PC-3 (cell line): ENCODE measurements around the gene HAP1. TPM values are rescaled to one million over a fixed set of nuclear protein-coding genes. Genes with fewer than 3 reads are reported as not detected.
A peak's percentile ranks its signal among the peaks of the same experiment; 100 is the strongest.

Experiments used
- ATAC-seq: fragments of 200-7000 bp; cut with Tn5 transposase; 2 replicates; pipeline ENCODE4 v1.9.1; 2020; ENCODE audit warnings: mild to moderate bottlenecking, moderate library complexity
- BruUV-seq: library from RNA; stranded (reverse); fragments of 400-500 nt; replicated peaks from 2 replicates; lab custom pipeline; 2021; lab: Mats Ljungman, UMichigan
- CTCF ChIA-PET: fragments of 300-600 bp; sonication (Branson Sonifier 250); formaldehyde crosslinking; loops from one replicate; lab custom pipeline; 2022; ENCODE audit warnings: antibody characterized with exemption; lab: Charles Lee
- POLR2A ChIA-PET: fragments of 300-600 bp; sonication (Branson Sonifier 250); formaldehyde crosslinking; loops from one replicate; lab custom pipeline; 2022; ENCODE audit warnings: antibody characterized with exemption; ENCODE audit not compliant: unreplicated experiment; lab: Charles Lee
- DNase-seq: peaks from one replicate; pipeline ENCODE4 v3.0.0-alpha.2; 2015
- H2AFZ ChIP-seq: fragments of 300-600 bp; sonication (generic); 2 replicates; pipeline ENCODE4 v1.6.0; 2016; ENCODE audit warnings: antibody characterized with exemption, low read length
- H3F3A ChIP-seq: fragments of 300-600 bp; sonication (generic); one replicate; pipeline ENCODE4 v1.6.0; 2017; ENCODE audit warnings: antibody characterized with exemption, low read length, control low read depth, mild to moderate bottlenecking; ENCODE audit not compliant: unreplicated experiment
- H3K27ac ChIP-seq: fragments of 300-600 bp; sonication (generic); 2 replicates; pipeline ENCODE4 v1.5.1; 2016; ENCODE audit warnings: mild to moderate bottlenecking, low read length
- H3K27me3 ChIP-seq: fragments of 300-600 bp; sonication (generic); 2 replicates; pipeline ENCODE4 v1.6.1; 2016; ENCODE audit warnings: low read length, mixed read lengths
- H3K36me3 ChIP-seq: fragments of 300-600 bp; sonication (generic); 2 replicates; pipeline ENCODE4 v1.6.1; 2016; ENCODE audit warnings: low read depth, mixed run types, low read length, mixed read lengths
- H3K4me1 ChIP-seq: fragments of 300-600 bp; sonication (generic); 2 replicates; pipeline ENCODE4 v1.5.1; 2016; ENCODE audit warnings: low read length; ENCODE audit not compliant: insufficient read depth
- H3K4me2 ChIP-seq: fragments of 300-600 bp; sonication (generic); 2 replicates; pipeline ENCODE4 v1.6.0; 2016; ENCODE audit warnings: low read length
- H3K4me3 ChIP-seq: fragments of 300-600 bp; sonication (generic); 2 replicates; pipeline ENCODE4 v1.5.1; 2016; ENCODE audit warnings: mild to moderate bottlenecking, low read length, mixed read lengths
- H3K79me2 ChIP-seq: fragments of 300-600 bp; sonication (generic); 2 replicates; pipeline ENCODE4 v1.6.1; 2017; ENCODE audit warnings: low read length, mixed read lengths
- H3K9ac ChIP-seq: fragments of 300-600 bp; sonication (generic); 2 replicates; pipeline ENCODE4 v1.6.0; 2016; ENCODE audit warnings: mild to moderate bottlenecking, low read length
- H3K9me2 ChIP-seq: fragments of 300-600 bp; sonication (generic); replicated peaks from 2 replicates; pipeline ENCODE4 v1.6.1; 2016; ENCODE audit warnings: mixed run types, low read length, mixed read lengths
- H3K9me3 ChIP-seq: fragments of 300-600 bp; sonication (generic); 2 replicates; pipeline ENCODE4 v1.6.1; 2016; ENCODE audit warnings: low read length, mixed read lengths
- H4K20me1 ChIP-seq: fragments of 300-600 bp; sonication (generic); 2 replicates; pipeline ENCODE4 v1.6.1; 2016; ENCODE audit warnings: low read length, mixed read lengths
- CTCF ChIP-seq: fragments of 300-600 bp; sonication (generic); conservative IDR thresholded peaks from 2 replicates; pipeline ENCODE4 v1.5.1; 2017; ENCODE audit warnings: antibody characterized with exemption, low read depth, mild to moderate bottlenecking, low read length
- EZH2 ChIP-seq: fragments of 300-600 bp; sonication (generic); IDR thresholded peaks from one replicate; pipeline ENCODE4 v1.6.1; 2017; ENCODE audit warnings: antibody characterized with exemption, mild to moderate bottlenecking, low read length; ENCODE audit not compliant: unreplicated experiment
- EZH2phosphoT487 ChIP-seq: fragments of 300-600 bp; sonication (generic); IDR thresholded peaks from 2 replicates; pipeline ENCODE4 v1.6.1; 2018; ENCODE audit warnings: mild to moderate bottlenecking, antibody characterized with exemption, low read length, borderline replicate concordance
- intact Hi-C: fragments of 100-400 bp; cut with micrococcal nuclease; formaldehyde crosslinking; loops from 2 replicates; pipeline ENCODE4 v1.9.0; 2023
- total RNA-seq: library from RNA; depleted of rRNA; stranded (reverse); fragments of >200 nt; gene quantifications from 2 replicates; pipeline ENCODE4 v1.2.3, GENCODE V29; 2014

HAP1 gene
- total RNA-seq, 1 experiment from 2014 or later: 1.2 TPM

- ChIA-PET CTCF (no interaction called here), POLR2A (no interaction called here)
- Histone ChIP-seq H3K27ac (no peak overlapping the region), H3K4me3 (no peak overlapping the region), H3F3A (peaks cover 10% of the 10 kb centered on the region), H3K4me2 (no peak overlapping the region), H2AFZ (no peak overlapping the region), H3K36me3 (peaks cover 5% of the 10 kb centered on the region; the same call in 1 of the 2 replicates), H3K79me2 (no peaks in the 10 kb centered on the region), H3K9me2 (no peaks in the 10 kb centered on the region), H4K20me1 (peaks cover 1% of the 10 kb centered on the region), H3K9me3 (no peaks in the 10 kb centered on the region), H3K9ac (no peak overlapping the region), H3K27me3 (no peaks in the 10 kb centered on the region), H3K4me1 (no peaks in the 10 kb centered on the region)
- DNase-seq: no peak
- BruUV-seq: no TSS peak
- no peak for ATAC-seq
- intact Hi-C loops: no loop called here
- TF ChIP-seq CTCF (no peak), EZH2phosphoT487 (no peak), EZH2 (no peak)
These were observed 37.1 kb downstream of the HAP1 start for GRCh38 chr17:41697122-41697962.

GRCh38 chr17:41695954-41696757, 38.3 kb downstream of the HAP1 start:
- H3K9ac ChIP-seq: no peak overlapping the region
- CTCF ChIA-PET: interaction anchor here (0.5 to 1.2 kb wide), 5 partner anchors 12 to 33 kb away, joined by 3 to 4 read pairs (median 4); no protein-coding TSS in a partner anchor
- BruUV-seq: no TSS peak
- ATAC-seq: peak; percentile 57
- intact Hi-C loops: no loop called here
- TF ChIP-seq EZH2 (no peak), CTCF (peak; percentile 79)
- POLR2A ChIA-PET: no interaction called here
- no peaks in the 10 kb centered on the region for H3K9me3 ChIP-seq
- no peak overlapping the region for H3K4me2 ChIP-seq
- peaks cover 19% of the 10 kb centered on the region for H3F3A ChIP-seq
- H3K4me1 ChIP-seq: no peaks in the 10 kb centered on the region
- peak; percentile 73 for DNase-seq
- no peaks in the 10 kb centered on the region for H3K27me3 ChIP-seq
- no peak overlapping the region for H3K27ac ChIP-seq
- peaks cover 13% of the 10 kb centered on the region for H4K20me1 ChIP-seq
- peaks cover 4% of the 10 kb centered on the region for H3K79me2 ChIP-seq
- no peaks in the 10 kb centered on the region for H3K9me2 ChIP-seq
- H3K36me3 ChIP-seq: peaks cover 13% of the 10 kb centered on the region
- no peak overlapping the region for H3K4me3 ChIP-seq
- no peak overlapping the region for H2AFZ ChIP-seq
